Stimulated activated CD4-positive, alpha-beta T cell treated with anti-CD3 and anti-CD28 coated beads, Interleukin-15, amount 100 ng/mL, for 24 hours (primary cell): ENCODE data around the gene EPHA3.

Experiments
- DNase-seq: peaks from one replicate; pipeline ENCODE4 v3.0.0-alpha.2; 2020

EPHA3 gene

GRCh38 chr3:89234620-89235019 lies 127.2 kb downstream of the EPHA3 start:
- DNase-seq = no peak

GRCh38 chr3:89238846-89239245 lies 131.4 kb downstream of the EPHA3 start:
- DNase-seq = no peak

GRCh38 chr3:89239774-89240173 lies 132.4 kb downstream of the EPHA3 start:
- DNase-seq = no peak

- DNase-seq = no peak
These were observed 138.2 kb downstream of the EPHA3 start for GRCh38 chr3:89245612-89246011.

GRCh38 chr3:89246326-89246725 lies 138.9 kb downstream of the EPHA3 start:
- DNase-seq = no peak

GRCh38 chr3:89250742-89251141 lies 143.3 kb downstream of the EPHA3 start:
- no peak for DNase-seq

GRCh38 chr3:89252016-89252415 lies 144.6 kb downstream of the EPHA3 start:
- DNase-seq = no peak

GRCh38 chr3:89252860-89253259 lies 145.4 kb downstream of the EPHA3 start:
- no peak for DNase-seq

- no peak for DNase-seq
These were observed 149.0 kb downstream of the EPHA3 start for GRCh38 chr3:89256395-89256794.

- DNase-seq = no peak
These were observed 149.5 kb downstream of the EPHA3 start for GRCh38 chr3:89256882-89257281.

GRCh38 chr3:89260721-89261120 lies 153.3 kb downstream of the EPHA3 start:
- DNase-seq = no peak

- DNase-seq = no peak
These were observed 154.3 kb downstream of the EPHA3 start for GRCh38 chr3:89261673-89262072.

GRCh38 chr3:89262309-89262929 lies 155.0 kb downstream of the EPHA3 start:
- DNase-seq = no peak

GRCh38 chr3:89264037-89264560 lies 156.7 kb downstream of the EPHA3 start:
- no peak for DNase-seq

- DNase-seq = no peak
These were observed 158.7 kb downstream of the EPHA3 start for GRCh38 chr3:89266074-89266473.

- no peak for DNase-seq
These were observed 160.6 kb downstream of the EPHA3 start for GRCh38 chr3:89268059-89268458.

- DNase-seq = no peak
These were observed 162.8 kb downstream of the EPHA3 start for GRCh38 chr3:89270201-89270600.

- no peak for DNase-seq
These were observed 167.6 kb downstream of the EPHA3 start for GRCh38 chr3:89275001-89275400.

- no peak for DNase-seq
These were observed 168.7 kb downstream of the EPHA3 start for GRCh38 chr3:89276116-89276515.

- no peak for DNase-seq
These were observed 171.0 kb downstream of the EPHA3 start for GRCh38 chr3:89278302-89279025.

- DNase-seq = no peak
These were observed 172.9 kb downstream of the EPHA3 start for GRCh38 chr3:89280301-89280700.

GRCh38 chr3:89280822-89281365 lies 173.5 kb downstream of the EPHA3 start:
- DNase-seq = no peak

GRCh38 chr3:89287902-89288508 lies 180.6 kb downstream of the EPHA3 start:
- DNase-seq = no peak
